K562 (cell line): Measurements from ENCODE around the gene SIAE. TPM values are rescaled to one million over a fixed set of nuclear protein-coding genes. Genes with fewer than 3 reads are reported as not detected.
A peak's percentile ranks its signal among the peaks of the same experiment; 100 is the strongest.

Experiments
- ATAC-seq: fragments of 200-7000 bp; cut with Tn5 transposase; 3 replicates; pipeline ENCODE4 v1.9.1; 2020; ENCODE audit warnings: moderate library complexity
- BruUV-seq: library from RNA; stranded (reverse); fragments of 400-500 nt; replicated peaks from 2 replicates; lab custom pipeline; 2021; lab: Mats Ljungman, UMichigan
- CTCF ChIA-PET: fragments of 300-600 bp; formaldehyde crosslinking; extraction: SDS; loops from one replicate; lab custom pipeline; 2021; ENCODE audit warnings: low intra/inter-chr PET ratio; lab: Yijun Ruan, JAX
- POLR2A ChIA-PET: fragments of 300-600, 350-650 bp; sonication (Branson Sonifier 250); formaldehyde crosslinking; extraction: SDS; loops from one replicate; lab custom pipeline; 2021; ENCODE audit warnings: antibody characterized with exemption, inconsistent platforms; lab: Yijun Ruan, JAX
- DNase-seq, 4 experiments: peaks; one replicate each; pipeline versions ENCODE4 v3.0.0 to v3.0.0-alpha.2; 2011 to 2018; ENCODE audit warnings: low spot score in 3 of 4, mixed read lengths in 3 of 4; ENCODE audit errors: extremely low read depth in 1 of 4
- FAIRE-seq: peaks from 2 replicates; lab custom pipeline; 2011; peaks lifted over from hg19 to GRCh38; lab: Jason Lieb, UNC
- H2AFZ ChIP-seq: 2 replicates; pipeline ENCODE4 v1.6.0; 2011; ENCODE audit warnings: low read depth, low read length, control low read depth, inconsistent platforms
- H3K27ac ChIP-seq: fragments of 200-600 bp; 3 replicates; pipeline ENCODE4 v1.8.0; 2011; ENCODE audit warnings: low read depth, mild to moderate bottlenecking, control low read depth, inconsistent platforms, low read length, moderate library complexity, mixed read lengths; ENCODE audit errors: extremely low read depth
- H3K27me3 ChIP-seq, 2 experiments: fragments of 300-600 bp in 1 of 2; 2 replicates in 1 of 2; 3 replicates in 1 of 2; pipeline versions ENCODE4 v1.6.0 to v1.8.0; 2011; ENCODE audit warnings: inconsistent platforms in 2 of 2, low read length in 2 of 2, mild to moderate bottlenecking in 1 of 2, mixed read lengths in 1 of 2, moderate library complexity in 1 of 2; ENCODE audit not compliant: control insufficient read depth in 2 of 2, insufficient read depth in 2 of 2
- H3K36me3 ChIP-seq: fragments of 300-600 bp; 3 replicates; pipeline ENCODE4 v1.8.0; 2011; ENCODE audit warnings: mild to moderate bottlenecking, low read length, inconsistent platforms; ENCODE audit not compliant: control insufficient read depth, insufficient read depth
- H3K4me1 ChIP-seq, 2 experiments: fragments of 200-600 bp in 1 of 2; replicated peaks in 1 of 2; 2 replicates in 1 of 2; 3 replicates in 1 of 2; pipeline versions ENCODE4 v1.5.1 to v1.8.0; 2011; ENCODE audit warnings: inconsistent platforms in 2 of 2, low read length in 2 of 2, mild to moderate bottlenecking in 1 of 2, mixed read lengths in 1 of 2, moderate library complexity in 1 of 2; ENCODE audit not compliant: control insufficient read depth in 2 of 2, insufficient read depth in 2 of 2
- H3K4me2 ChIP-seq: 2 replicates; pipeline ENCODE4 v1.6.1; 2011; ENCODE audit warnings: low read length, control low read depth, inconsistent platforms, mixed read lengths; ENCODE audit not compliant: insufficient read depth
- H3K4me3 ChIP-seq: fragments of 200-600 bp; sonication (generic), shearing (Covaris generic); 2 replicates; pipeline ENCODE4 v1.5.1; 2016; ENCODE audit warnings: control low read depth, inconsistent platforms
- H3K79me2 ChIP-seq: fragments of 200-600 bp; 3 replicates; pipeline ENCODE4 v1.8.0; 2011; ENCODE audit warnings: low read length, inconsistent platforms; ENCODE audit not compliant: control insufficient read depth, insufficient read depth
- H3K9ac ChIP-seq, 2 experiments: 2 replicates each; pipeline versions ENCODE4 v1.6.0 to v1.6.1; 2011; ENCODE audit warnings: low read depth in 2 of 2, low read length in 2 of 2, control low read depth in 1 of 2, inconsistent platforms in 1 of 2, mild to moderate bottlenecking in 1 of 2, mixed read lengths in 1 of 2; ENCODE audit not compliant: insufficient read depth in 1 of 2
- H3K9me1 ChIP-seq: one replicate; pipeline ENCODE4 v1.6.0; 2011; ENCODE audit warnings: inconsistent platforms, mild to moderate bottlenecking, low read length, moderate library complexity; ENCODE audit not compliant: control insufficient read depth, insufficient read depth
- H3K9me3 ChIP-seq: replicated peaks from 2 replicates; pipeline ENCODE4 v1.5.1; 2011; ENCODE audit warnings: low read depth, low read length, inconsistent platforms; ENCODE audit not compliant: control insufficient read depth, insufficient read depth
- H4K20me1 ChIP-seq: replicated peaks from 2 replicates; pipeline ENCODE4 v1.6.1; 2011; ENCODE audit warnings: low read length, inconsistent platforms, mixed read lengths; ENCODE audit not compliant: control insufficient read depth, insufficient read depth
- AFF1 ChIP-seq, 2 experiments: fragments of 450-650 bp; IDR thresholded peaks; 2 replicates each; pipeline ENCODE4 v1.6.1; 2018; ENCODE audit warnings: mild to moderate bottlenecking in 2 of 2, low read depth in 1 of 2; ENCODE audit not compliant: partially characterized antibody in 2 of 2
- BCL6 ChIP-seq: fragments of 250-450 bp; sonication (Bioruptor Pico); IDR thresholded peaks from 2 replicates; pipeline ENCODE4 v1.4.0; 2020
- PHB2 ChIP-seq: fragments of 450-650 bp; IDR thresholded peaks from 2 replicates; pipeline ENCODE4 v1.6.1; 2017; ENCODE audit warnings: low read depth
- PHF21A ChIP-seq: fragments of 450-650 bp; IDR thresholded peaks from 2 replicates; pipeline ENCODE4 v1.6.1; 2017; ENCODE audit warnings: low read depth, borderline replicate concordance
- PHF8 ChIP-seq: fragments of 200-600 bp; sonication (generic); IDR thresholded peaks from 2 replicates; pipeline ENCODE4 v1.6.1; 2012; ENCODE audit warnings: mixed run types, mild to moderate bottlenecking, inconsistent platforms, low read length, moderate library complexity, borderline replicate concordance
- POLR3G ChIP-seq: IDR thresholded peaks from 2 replicates; pipeline ENCODE4 v1.6.1; 2011; ENCODE audit not compliant: insufficient read length, insufficient replicate concordance; ENCODE audit errors: extremely low read depth
- TCF7 ChIP-seq: sonication (generic); IDR thresholded peaks from 2 replicates; pipeline ENCODE4 v1.6.1; 2016; ENCODE audit warnings: antibody characterized with exemption, borderline replicate concordance
- VEZF1 ChIP-seq: fragments of 200-800 bp; sonication (Bioruptor generic); IDR thresholded peaks from 2 replicates; pipeline ENCODE4 v1.6.1; 2017; ENCODE audit warnings: missing genetic modification characterization, missing compliant biosample characterization
- ZNF3 ChIP-seq: fragments of 250-450 bp; sonication (Bioruptor Pico); IDR thresholded peaks from 2 replicates; pipeline ENCODE4 v1.5.0; 2021; ENCODE audit warnings: mild to moderate bottlenecking, moderate library complexity
- ZNF780A ChIP-seq: fragments of 250-450 bp; sonication (Bioruptor Pico); IDR thresholded peaks from 2 replicates; pipeline ENCODE4 v1.5.0; 2021; ENCODE audit warnings: mild to moderate bottlenecking
- WGBS: fragments of 100-300 bp; shearing (Covaris generic); methylation state at CpG from one replicate; pipeline ENCODE4 v1.1.6; 2016; ENCODE audit warnings: low coverage, mixed read lengths; ENCODE audit not compliant: insufficient coverage; ENCODE audit errors: missing lambda C conversion rate; 5-methylcytosine and 5-hydroxymethylcytosine counted together
- in situ Hi-C: fragments of 300-500 bp; cut with MboI; formaldehyde crosslinking; loops from 4 replicates; pipeline ENCODE4 v1.15.0; 2018; ENCODE audit warnings: inconsistent platforms, mixed read lengths
- intact Hi-C: fragments of 100-400 bp; cut with micrococcal nuclease; formaldehyde crosslinking; loops from 2 replicates; pipeline ENCODE4 v1.14.2; 2022
- polyA plus RNA-seq, 8 experiments: library from polyadenylated mRNA; depleted of rRNA in 4 of 8; stranded (reverse) in 5 of 8; unstranded in 3 of 8; fragments of >200 nt; fragmentation: Nextera tagmentation in 2 of 8; fragmentation: Illumina TruSeq in 1 of 8; extraction: Ambion mirVana in 2 of 8; extraction: Trizol in 1 of 8; gene quantifications; 2 replicates each; pipeline versions ENCODE4 v1.2.1 to v1.2.3, GENCODE V29; 2011 to 2014; ENCODE audit warnings: inconsistent platforms in 1 of 8, missing spikeins in 1 of 8
- total RNA-seq, 7 experiments: library from RNA; depleted of rRNA in 6 of 7; stranded (reverse); fragments of >200 nt in 6 of 7; fragmentation: Illumina TruSeq in 2 of 7; extraction: Trizol in 2 of 7; gene quantifications; 2 replicates each; pipeline versions ENCODE4 v1.2.1 to v1.2.3, GENCODE V29; 2011 to 2021; ENCODE audit warnings: low replicate concordance in 1 of 7

SIAE gene
- total and polyA plus RNA-seq, 9 of the 15 experiments (the other 6 are each of a cell fraction or from before 2014, with no cell fraction given), result 0.89 to 9.6 (median 3.7) TPM

GRCh38 chr11:124717786-124718651 lies 44.5 kb upstream of the SIAE start:
- BruUV-seq, result no TSS peak
- TF ChIP-seq PHB2 (no peak), AFF1 (IDR thresholded peaks at IDR 0.05; ENCODE audit: low read depth in 1 of 2, partially characterized antibody in 2 of 2) (no peak), VEZF1 (CRISPR knock-in tag) (peak; percentile 43; the same call in 1 of the 2 replicates), BCL6 (no peak), PHF8 (no peak), ZNF3 (no peak), PHF21A (no peak), POLR3G (no peak), TCF7 (peak; percentile 54; the same call in 1 of the 2 replicates), ZNF780A (CRISPR knock-in tag) (no peak)
- Histone ChIP-seq H3K9me1 (no peaks in the 10 kb centered on the region), H3K4me3 (no peak overlapping the region), H4K20me1 (no peaks in the 10 kb centered on the region), H3K9me3 (no peaks in the 10 kb centered on the region), H3K27ac (no peak overlapping the region), H3K4me1 (peaks cover 0 to 7% of the 10 kb centered on the region in 2 experiments; a peak in 1 of 5 replicates), H3K4me2 (no peak overlapping the region), H3K36me3 (no peaks in the 10 kb centered on the region), H2AFZ (no peak overlapping the region), H3K27me3 (peaks cover 58 to 63% of the 10 kb centered on the region in 2 experiments), H3K9ac (peak overlapping the region in 1 of 2 experiments; percentile 17; a peak in 1 of 4 replicates), H3K79me2 (no peaks in the 10 kb centered on the region)
- intact Hi-C loops (no loop called here), in situ Hi-C loops (no loop called here)
- DNase-seq (no peak), FAIRE-seq (no peak), ATAC-seq (no peak; the same call in 1 of the 3 replicates)
- CTCF ChIA-PET, result no interaction called here
- POLR2A ChIA-PET, result no interaction called here
- 8% methylated on average over 35 of the region's 45 CpGs for WGBS
